Measurements from ENCODE around the gene PRTFDC1. TPM values are rescaled to one million over a fixed set of nuclear protein-coding genes. Genes with fewer than 3 reads are reported as not detected.

Gene PRTFDC1
- total RNA-seq, 2 donors from 2014 or later, result 14.5 to 18.3 TPM

DNA sequence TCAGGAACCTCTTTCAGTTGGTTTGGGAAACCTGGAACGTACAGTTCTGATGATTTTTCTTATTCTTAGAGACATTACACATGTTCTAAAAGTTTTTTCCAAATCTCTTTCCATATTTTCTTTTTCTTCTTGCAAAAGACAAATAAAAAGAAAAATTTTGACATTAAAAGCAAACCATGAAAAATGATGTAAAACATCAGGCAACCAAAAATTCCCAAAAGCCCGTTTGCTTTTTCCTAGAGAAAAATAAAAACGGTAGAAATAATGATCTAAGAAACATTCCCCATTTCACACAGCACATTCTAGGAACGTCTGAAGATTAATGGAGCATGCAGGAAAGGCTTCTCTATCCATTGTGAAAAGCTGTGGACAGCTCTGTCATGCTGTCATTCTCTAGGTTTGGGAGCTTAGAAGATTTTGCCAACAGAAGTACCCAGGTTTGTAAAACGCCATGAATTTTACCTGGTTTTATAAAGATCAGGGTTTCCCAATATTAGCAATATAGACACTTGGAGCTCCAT, 11.2 kb upstream of the PRTFDC1 start:
- H3K9ac ChIP-seq (ENCODE audit: extremely low read depth, low read length, poor library complexity, severe bottlenecking), result no peak overlapping the region
- Mint-ChIP-seq H3K27ac (no peak overlapping the region), H3K36me3 (ENCODE audit: low read depth) (no peaks in the 10 kb centered on the region), H3K9me3 (no peaks in the 10 kb centered on the region), H3K27me3 (ENCODE audit: insufficient read depth) (no peaks in the 10 kb centered on the region), H3K4me1 (no peaks in the 10 kb centered on the region), H3K4me3 (no peak overlapping the region)
- H3K27ac ChIP-seq (ENCODE audit: low read depth, low read length), result no peak overlapping the region
- H3K27me3 ChIP-seq (ENCODE audit: control insufficient read depth, insufficient read depth, low read length, poor library complexity, severe bottlenecking), result no peaks in the 10 kb centered on the region
- no peaks in the 10 kb centered on the region for H3K36me3 ChIP-seq (ENCODE audit: control insufficient read depth, insufficient read depth, low read length)
- WGBS, 2 experiments (ENCODE audit: insufficient coverage in 1 of 2, insufficient read length in 1 of 2), result 88 to 92% methylated on average over 1 to 5 of the region's 5 CpGs
- H3K9me3 ChIP-seq (ENCODE audit: control insufficient read depth, low read length), result no peaks in the 10 kb centered on the region
- TF ChIP-seq, protein P1, sequence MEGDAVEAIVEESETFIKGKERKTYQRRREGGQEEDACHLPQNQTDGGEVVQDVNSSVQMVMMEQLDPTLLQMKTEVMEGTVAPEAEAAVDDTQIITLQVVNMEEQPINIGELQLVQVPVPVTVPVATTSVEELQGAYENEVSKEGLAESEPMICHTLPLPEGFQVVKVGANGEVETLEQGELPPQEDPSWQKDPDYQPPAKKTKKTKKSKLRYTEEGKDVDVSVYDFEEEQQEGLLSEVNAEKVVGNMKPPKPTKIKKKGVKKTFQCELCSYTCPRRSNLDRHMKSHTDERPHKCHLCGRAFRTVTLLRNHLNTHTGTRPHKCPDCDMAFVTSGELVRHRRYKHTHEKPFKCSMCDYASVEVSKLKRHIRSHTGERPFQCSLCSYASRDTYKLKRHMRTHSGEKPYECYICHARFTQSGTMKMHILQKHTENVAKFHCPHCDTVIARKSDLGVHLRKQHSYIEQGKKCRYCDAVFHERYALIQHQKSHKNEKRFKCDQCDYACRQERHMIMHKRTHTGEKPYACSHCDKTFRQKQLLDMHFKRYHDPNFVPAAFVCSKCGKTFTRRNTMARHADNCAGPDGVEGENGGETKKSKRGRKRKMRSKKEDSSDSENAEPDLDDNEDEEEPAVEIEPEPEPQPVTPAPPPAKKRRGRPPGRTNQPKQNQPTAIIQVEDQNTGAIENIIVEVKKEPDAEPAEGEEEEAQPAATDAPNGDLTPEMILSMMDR (conservative IDR thresholded peaks at IDR 0.05), result no peak
- no peak for DNase-seq
- no peak overlapping the region for H3K4me3 ChIP-seq (ENCODE audit: low read length)
- no peaks in the 10 kb centered on the region for H3K4me1 ChIP-seq (ENCODE audit: control insufficient read depth, insufficient read depth, low read length)

DNA sequence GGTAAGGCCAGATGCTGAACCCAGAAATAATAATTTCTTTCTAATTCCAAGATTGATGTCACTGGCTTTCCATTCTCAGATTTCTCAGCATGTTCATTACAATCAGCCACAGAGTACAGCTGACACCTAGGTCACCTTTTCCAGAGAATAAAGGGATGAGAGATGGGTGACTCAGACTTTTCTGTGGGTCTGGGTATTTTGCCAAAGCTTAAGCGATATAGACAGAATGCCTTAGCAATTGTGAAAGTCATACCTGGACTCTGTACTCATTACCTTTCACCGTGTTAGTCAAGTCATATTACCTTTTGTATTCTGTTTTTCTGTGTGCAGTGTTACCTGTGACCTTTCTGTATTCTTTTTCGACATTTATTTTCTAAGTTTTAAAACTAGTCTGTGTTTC, 10.6 kb upstream of the PRTFDC1 start:
- 95 to 100% methylated on average over 1 to 2 of the region's 3 CpGs for WGBS, 2 experiments (ENCODE audit: insufficient coverage in 1 of 2, insufficient read length in 1 of 2)
- Histone ChIP-seq H3K4me3 (ENCODE audit: low read length) (no peak overlapping the region), H3K9ac (ENCODE audit: extremely low read depth, low read length, poor library complexity, severe bottlenecking) (no peak overlapping the region), H3K9me3 (ENCODE audit: control insufficient read depth, low read length) (no peaks in the 10 kb centered on the region), H3K27ac (ENCODE audit: low read depth, low read length) (no peak overlapping the region), H3K36me3 (ENCODE audit: control insufficient read depth, insufficient read depth, low read length) (no peaks in the 10 kb centered on the region), H3K27me3 (ENCODE audit: control insufficient read depth, insufficient read depth, low read length, poor library complexity, severe bottlenecking) (no peaks in the 10 kb centered on the region), H3K4me1 (ENCODE audit: control insufficient read depth, insufficient read depth, low read length) (no peaks in the 10 kb centered on the region)
- Mint-ChIP-seq H3K9me3 (no peaks in the 10 kb centered on the region), H3K4me1 (no peaks in the 10 kb centered on the region), H3K27ac (no peak overlapping the region), H3K27me3 (ENCODE audit: insufficient read depth) (no peaks in the 10 kb centered on the region), H3K36me3 (ENCODE audit: low read depth) (no peaks in the 10 kb centered on the region), H3K4me3 (no peak overlapping the region)
- no peak for DNase-seq
- TF ChIP-seq, protein P1 (conservative IDR thresholded peaks at IDR 0.05), result no peak

DNA sequence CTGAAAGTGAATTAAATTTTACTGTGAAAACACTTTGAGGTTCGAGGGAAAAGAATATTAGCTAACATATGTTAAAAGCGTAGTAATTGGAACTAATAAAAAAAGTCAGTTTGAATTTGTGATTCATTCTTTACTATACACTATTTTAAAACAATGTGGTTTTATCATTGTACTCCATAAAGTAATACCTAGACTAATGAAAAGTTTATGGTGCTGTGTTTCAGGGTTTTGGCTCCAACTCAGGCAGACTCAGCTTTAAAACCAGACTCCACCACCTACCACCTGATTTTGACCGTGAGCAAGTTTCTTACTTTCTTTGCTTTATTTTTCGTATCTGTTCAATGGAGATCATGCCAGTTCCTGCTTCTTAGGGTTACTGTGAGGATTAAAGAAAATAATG, 9.2 kb upstream of the PRTFDC1 start:
- Mint-ChIP-seq H3K27ac (no peak overlapping the region), H3K4me1 (no peaks in the 10 kb centered on the region), H3K9me3 (no peaks in the 10 kb centered on the region), H3K27me3 (ENCODE audit: insufficient read depth) (no peaks in the 10 kb centered on the region), H3K4me3 (no peak overlapping the region), H3K36me3 (ENCODE audit: low read depth) (no peaks in the 10 kb centered on the region)
- Histone ChIP-seq H3K4me3 (ENCODE audit: low read length) (no peak overlapping the region), H3K9ac (ENCODE audit: extremely low read depth, low read length, poor library complexity, severe bottlenecking) (no peak overlapping the region), H3K4me1 (ENCODE audit: control insufficient read depth, insufficient read depth, low read length) (no peaks in the 10 kb centered on the region), H3K27me3 (ENCODE audit: control insufficient read depth, insufficient read depth, low read length, poor library complexity, severe bottlenecking) (no peaks in the 10 kb centered on the region), H3K27ac (ENCODE audit: low read depth, low read length) (no peak overlapping the region), H3K9me3 (ENCODE audit: control insufficient read depth, low read length) (no peaks in the 10 kb centered on the region), H3K36me3 (ENCODE audit: control insufficient read depth, insufficient read depth, low read length) (no peaks in the 10 kb centered on the region)
- DNase-seq, result no peak
- WGBS, 2 experiments (ENCODE audit: insufficient coverage in 1 of 2, insufficient read length in 1 of 2), result 88% methylated on average over 3 of the region's 4 CpGs; no CpG with 5 or more reads in 1 of the 2 experiments
- TF ChIP-seq, protein P1 (conservative IDR thresholded peaks at IDR 0.05), result no peak

Data from endodermal cell (in vitro differentiated cells).